SU-DHL-6 (cell line): ENCODE measurements around the gene RAD51D.

ENCODE experiments used
- H2AFZ ChIP-seq: fragments of 200-600 bp; sonication (generic); 2 replicates; pipeline ENCODE4 v1.6.1; 2014; ENCODE audit warnings: low read depth, mild to moderate bottlenecking, moderate library complexity, mixed read lengths, antibody characterized with exemption, low read length; ENCODE audit not compliant: severe bottlenecking
- H3F3A ChIP-seq: fragments of 200-600 bp; shearing (Covaris generic); 2 replicates; pipeline ENCODE4 v1.6.0; 2016; ENCODE audit warnings: antibody characterized with exemption, mild to moderate bottlenecking; ENCODE audit not compliant: insufficient read depth
- H3K27ac ChIP-seq: fragments of 200-600 bp; sonication (generic); 2 replicates; pipeline ENCODE4 v1.5.1; 2016; ENCODE audit warnings: low read depth, mild to moderate bottlenecking, low read length, moderate library complexity, mixed read lengths
- H3K27me3 ChIP-seq: fragments of 200-600 bp; sonication (generic), shearing (Covaris generic); 2 replicates; pipeline ENCODE4 v1.6.0; 2014; ENCODE audit warnings: mild to moderate bottlenecking, low read length
- H3K36me3 ChIP-seq: fragments of 200-600 bp; sonication (generic); 2 replicates; pipeline ENCODE4 v1.6.1; 2014; ENCODE audit warnings: mild to moderate bottlenecking, low read length, mixed read lengths
- H3K4me2 ChIP-seq: fragments of 300-600, 200-600 bp; shearing (Covaris generic), sonication (generic); 2 replicates; pipeline ENCODE4 v1.6.0; 2014; ENCODE audit warnings: low read length, low read depth, mild to moderate bottlenecking; ENCODE audit not compliant: poor library complexity, severe bottlenecking
- H3K4me3 ChIP-seq: fragments of 200-600 bp; sonication (generic); 2 replicates; pipeline ENCODE4 v1.5.1; 2014; ENCODE audit warnings: antibody characterized with exemption, low read length, mild to moderate bottlenecking, mixed read lengths; ENCODE audit not compliant: insufficient read depth, poor library complexity, severe bottlenecking
- H3K79me2 ChIP-seq: fragments of 200-600 bp; sonication (generic); 2 replicates; pipeline ENCODE4 v1.6.1; 2014; ENCODE audit warnings: mild to moderate bottlenecking, low read length, moderate library complexity; ENCODE audit not compliant: insufficient read depth
- H3K9ac ChIP-seq: fragments of 200-600 bp; sonication (generic); 2 replicates; pipeline ENCODE4 v1.7.0; 2014; ENCODE audit warnings: mild to moderate bottlenecking, low read length
- H3K9me2 ChIP-seq: fragments of 200-600 bp; sonication (generic); replicated peaks from 2 replicates; pipeline ENCODE4 v1.6.1; 2014; ENCODE audit warnings: low read length; ENCODE audit not compliant: insufficient read depth
- H3K9me3 ChIP-seq: fragments of 200-600 bp; sonication (generic); 2 replicates; pipeline ENCODE4 v1.6.1; 2014; ENCODE audit warnings: low read length, mixed read lengths; ENCODE audit not compliant: insufficient read depth
- H4K20me1 ChIP-seq: fragments of 200-600 bp; sonication (generic); 2 replicates; pipeline ENCODE4 v1.6.1; 2014; ENCODE audit warnings: low read depth, mild to moderate bottlenecking, antibody characterized with exemption, low read length, moderate library complexity, mixed read lengths
- EZH2phosphoT487 ChIP-seq: fragments of 200-600 bp; sonication (generic), shearing (Covaris generic); conservative IDR thresholded peaks from 2 replicates; pipeline ENCODE4 v1.6.1; 2018; ENCODE audit warnings: mild to moderate bottlenecking, antibody characterized with exemption, low read length, moderate library complexity, mixed read lengths
- TF ChIP-seq, protein P1 (sequence below): fragments of 200-600 bp; sonication (generic); IDR thresholded peaks from one replicate; pipeline ENCODE4 v1.5.1; 2017; ENCODE audit warnings: antibody characterized with exemption, mild to moderate bottlenecking, low read length, moderate library complexity; ENCODE audit not compliant: insufficient read depth, poor library complexity, severe bottlenecking

RAD51D gene

DNA sequence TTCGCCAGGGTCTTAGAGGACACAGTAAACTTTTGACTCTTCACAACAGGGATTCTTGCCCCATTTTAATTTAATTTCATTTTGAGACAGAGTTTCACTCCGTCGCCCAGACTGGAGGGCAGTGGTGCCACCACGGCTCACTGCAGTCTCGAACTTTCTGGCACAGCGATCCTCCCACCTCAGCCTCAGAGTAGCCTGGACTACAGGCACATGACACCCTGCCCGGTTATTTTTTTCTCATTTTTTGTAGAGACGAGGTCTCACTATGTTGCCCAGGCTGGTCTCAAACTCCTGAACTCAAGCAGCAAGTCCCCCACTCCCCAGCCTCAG lies 22.8 kb upstream of the RAD51D start:
- TF ChIP-seq, protein P1, sequence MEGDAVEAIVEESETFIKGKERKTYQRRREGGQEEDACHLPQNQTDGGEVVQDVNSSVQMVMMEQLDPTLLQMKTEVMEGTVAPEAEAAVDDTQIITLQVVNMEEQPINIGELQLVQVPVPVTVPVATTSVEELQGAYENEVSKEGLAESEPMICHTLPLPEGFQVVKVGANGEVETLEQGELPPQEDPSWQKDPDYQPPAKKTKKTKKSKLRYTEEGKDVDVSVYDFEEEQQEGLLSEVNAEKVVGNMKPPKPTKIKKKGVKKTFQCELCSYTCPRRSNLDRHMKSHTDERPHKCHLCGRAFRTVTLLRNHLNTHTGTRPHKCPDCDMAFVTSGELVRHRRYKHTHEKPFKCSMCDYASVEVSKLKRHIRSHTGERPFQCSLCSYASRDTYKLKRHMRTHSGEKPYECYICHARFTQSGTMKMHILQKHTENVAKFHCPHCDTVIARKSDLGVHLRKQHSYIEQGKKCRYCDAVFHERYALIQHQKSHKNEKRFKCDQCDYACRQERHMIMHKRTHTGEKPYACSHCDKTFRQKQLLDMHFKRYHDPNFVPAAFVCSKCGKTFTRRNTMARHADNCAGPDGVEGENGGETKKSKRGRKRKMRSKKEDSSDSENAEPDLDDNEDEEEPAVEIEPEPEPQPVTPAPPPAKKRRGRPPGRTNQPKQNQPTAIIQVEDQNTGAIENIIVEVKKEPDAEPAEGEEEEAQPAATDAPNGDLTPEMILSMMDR = no peak
- TF ChIP-seq EZH2phosphoT487 = no peak
- Histone ChIP-seq H3F3A (no peaks in the 10 kb centered on the region), H2AFZ (peak overlapping the region; percentile 73), H3K9ac (peak overlapping the region; percentile 92), H4K20me1 (no peaks in the 10 kb centered on the region), H3K36me3 (0 out of 2 replicates have a peak, but pooled peaks cover 2% of the 10 kb centered on the region), H3K4me2 (peak overlapping the region; percentile 99), H3K9me2 (no peaks in the 10 kb centered on the region), H3K9me3 (no peaks in the 10 kb centered on the region), H3K4me3 (peak overlapping the region; percentile 75), H3K27ac (no peak overlapping the region), H3K27me3 (no peaks in the 10 kb centered on the region), H3K79me2 (peaks cover 23% of the 10 kb centered on the region)

DNA sequence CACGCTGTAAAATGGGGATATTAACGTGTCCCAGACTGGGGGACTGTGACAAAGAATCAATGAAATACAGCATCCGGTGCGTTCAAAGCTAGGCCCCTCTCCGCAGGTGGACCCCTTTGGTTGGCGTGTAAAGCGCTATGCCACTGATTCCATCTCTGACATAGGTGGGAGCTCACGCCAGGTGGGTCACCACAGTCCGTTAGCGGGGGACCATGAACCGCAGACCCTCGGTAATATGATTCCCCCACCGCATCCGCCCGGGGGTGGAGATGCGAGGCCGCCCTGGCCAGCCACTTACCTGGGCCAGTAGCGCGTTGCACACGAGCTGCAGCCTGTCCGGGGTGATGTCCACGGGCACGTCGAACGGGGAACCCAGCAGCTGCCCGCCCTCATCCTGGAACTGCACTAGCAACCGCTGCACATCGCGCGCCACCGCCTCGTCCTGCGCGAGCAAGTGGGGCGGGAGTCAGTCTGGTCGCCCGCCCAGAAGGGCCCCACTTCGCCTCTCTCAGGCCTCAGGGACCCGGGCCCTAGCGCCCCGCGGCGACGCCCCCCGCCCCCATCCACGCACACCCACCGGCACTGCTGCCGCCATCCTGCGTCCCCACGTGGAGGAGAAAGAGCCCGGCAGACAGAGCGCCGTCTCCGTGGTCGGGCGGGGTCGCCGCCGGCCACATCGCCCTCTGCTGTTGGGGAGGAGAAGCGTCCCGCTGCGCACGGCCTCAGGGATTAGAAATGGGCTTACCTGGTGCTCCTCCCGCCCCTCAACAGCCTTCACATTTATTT lies 22.2 kb upstream of the RAD51D start, which contains the start of gene NLE1:
Gene NLE1 (minus strand): TSS at position 623 of the 786 bp plus-strand sequence. CDS start 28 bp downstream, at position 595.
- H3K4me3 ChIP-seq = peak within 1 kb of the TSS; percentile 75
- peak within 1 kb of the TSS; percentile 99 for H3K4me2 ChIP-seq
- TF ChIP-seq, protein P1 = peak; percentile 72
- TF ChIP-seq EZH2phosphoT487 = no peak
- no peaks in the 10 kb centered on the region for H3K27me3 ChIP-seq
- H3K27ac ChIP-seq = peak within 1 kb of the TSS; percentile 44
- 0 out of 2 replicates have a peak, but pooled peaks cover 2% of the 10 kb centered on the region for H3K36me3 ChIP-seq
- H3K9me3 ChIP-seq = no peaks in the 10 kb centered on the region
- H3K9me2 ChIP-seq = no peaks in the 10 kb centered on the region
- peak within 1 kb of the TSS; percentile 92 for H3K9ac ChIP-seq
- no peaks in the 10 kb centered on the region for H4K20me1 ChIP-seq
- H3K79me2 ChIP-seq = peaks cover 23% of the 10 kb centered on the region
- no peaks in the 10 kb centered on the region for H3F3A ChIP-seq
- H2AFZ ChIP-seq = peak within 1 kb of the TSS; percentile 73

DNA sequence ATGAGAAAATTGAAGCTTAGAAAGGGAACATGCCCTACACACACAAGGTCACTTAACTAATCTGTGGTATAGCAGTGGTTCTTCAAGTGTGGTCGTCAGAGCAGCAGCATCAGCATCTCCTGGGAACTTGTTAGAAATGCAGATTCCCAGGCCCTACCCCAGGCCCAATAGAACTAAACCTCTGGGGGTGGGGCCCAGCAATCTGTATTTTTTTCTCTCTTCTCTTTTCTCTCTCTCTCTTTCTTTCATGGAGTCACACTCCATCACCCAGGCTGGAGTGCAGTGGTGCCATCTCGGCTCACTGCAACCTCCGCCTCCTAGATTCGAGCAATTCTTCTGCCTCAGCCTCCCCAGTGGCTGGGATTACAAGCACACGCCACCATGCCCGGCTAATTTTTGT lies 18.6 kb upstream of the RAD51D start:
- H3K27me3 ChIP-seq = no peaks in the 10 kb centered on the region

More for the DNA sequence above, 18.6 kb upstream of the RAD51D start:
- Histone ChIP-seq H3K4me3 (no peak overlapping the region), H2AFZ (no peak overlapping the region), H3K4me2 (no peak overlapping the region), H3K9me3 (no peaks in the 10 kb centered on the region), H4K20me1 (no peaks in the 10 kb centered on the region), H3K79me2 (peaks cover 23% of the 10 kb centered on the region), H3K9me2 (no peaks in the 10 kb centered on the region), H3K36me3 (peaks cover 2% of the 10 kb centered on the region; the same call in 1 of the 2 replicates), H3F3A (0 out of 2 replicates have a peak, but pooled peaks cover 3% of the 10 kb centered on the region), H3K27ac (no peak overlapping the region), H3K9ac (no peak overlapping the region)
- TF ChIP-seq, protein P1 = no peak
- TF ChIP-seq EZH2phosphoT487 = no peak
